ENCODE results near the gene UBR3. TPM values are rescaled to one million over a fixed set of nuclear protein-coding genes. Genes with fewer than 3 reads are reported as not detected.

UBR3 gene
- total RNA-seq, 1 donor from 2014 or later, result 30.9 TPM

DNA sequence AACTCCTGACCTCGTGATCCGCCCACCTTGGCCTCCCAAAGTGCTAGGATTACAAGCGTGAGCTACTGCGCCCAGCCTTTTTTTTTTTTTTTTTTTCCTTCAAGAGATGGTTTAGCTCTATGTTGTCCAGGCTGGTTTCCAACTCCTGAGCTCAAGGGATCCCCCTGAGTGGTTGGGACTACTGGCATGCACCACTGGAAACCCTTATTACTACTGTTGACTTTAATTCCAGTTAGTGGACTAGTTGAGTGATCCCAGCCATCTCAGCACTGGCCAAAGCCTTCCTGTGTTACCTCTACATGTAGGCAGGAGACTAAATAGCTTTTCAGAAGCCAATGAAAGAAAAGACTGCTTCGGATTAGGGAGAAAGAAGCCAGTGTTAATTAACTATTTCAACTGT is 36.7 kb upstream of the UBR3 start:
- Mint-ChIP-seq H3K36me3 (ENCODE audit: low read depth) (no peaks in the 10 kb centered on the region), H3K27me3 (ENCODE audit: low read depth) (no peaks in the 10 kb centered on the region), H3K9me3 (ENCODE audit: low read depth) (no peaks in the 10 kb centered on the region), H3K4me3 (ENCODE audit: unreplicated experiment) (no peak overlapping the region), H3K27ac (ENCODE audit: unreplicated experiment) (no peak overlapping the region), H3K4me1 (ENCODE audit: low read depth) (peaks cover 6% of the 10 kb centered on the region)
- TF ChIP-seq CTCF (IDR thresholded peaks at IDR 0.05), result no peak
- no peak for DNase-seq (ENCODE audit: low spot score)

- H3K27me3 Mint-ChIP-seq (ENCODE audit: low read depth), result no peaks in the 10 kb centered on the region
- H3K27ac Mint-ChIP-seq (ENCODE audit: unreplicated experiment), result no peak overlapping the region
- H3K4me3 Mint-ChIP-seq (ENCODE audit: unreplicated experiment), result no peak overlapping the region
- no peak for TF ChIP-seq CTCF (IDR thresholded peaks at IDR 0.05)
- peaks cover 14% of the 10 kb centered on the region for H3K4me1 Mint-ChIP-seq (ENCODE audit: low read depth)
- no peaks in the 10 kb centered on the region for H3K9me3 Mint-ChIP-seq (ENCODE audit: low read depth)
- no peak for DNase-seq (ENCODE audit: low spot score)
- no peaks in the 10 kb centered on the region for H3K36me3 Mint-ChIP-seq (ENCODE audit: low read depth)
These were observed 32.1 kb upstream of the UBR3 start for GRCh38 chr2:169795181-169795580.

GRCh38 chr2:169796441-169796840 is 30.8 kb upstream of the UBR3 start:
- no peak overlapping the region for H3K27ac Mint-ChIP-seq (ENCODE audit: unreplicated experiment)
- H3K4me1 Mint-ChIP-seq (ENCODE audit: low read depth), result peaks cover 20% of the 10 kb centered on the region
- no peaks in the 10 kb centered on the region for H3K9me3 Mint-ChIP-seq (ENCODE audit: low read depth)
- TF ChIP-seq CTCF (IDR thresholded peaks at IDR 0.05), result no peak
- H3K36me3 Mint-ChIP-seq (ENCODE audit: low read depth), result peaks cover 2% of the 10 kb centered on the region
- no peak for DNase-seq (ENCODE audit: low spot score)
- no peaks in the 10 kb centered on the region for H3K27me3 Mint-ChIP-seq (ENCODE audit: low read depth)
- H3K4me3 Mint-ChIP-seq (ENCODE audit: unreplicated experiment), result no peak overlapping the region

DNA sequence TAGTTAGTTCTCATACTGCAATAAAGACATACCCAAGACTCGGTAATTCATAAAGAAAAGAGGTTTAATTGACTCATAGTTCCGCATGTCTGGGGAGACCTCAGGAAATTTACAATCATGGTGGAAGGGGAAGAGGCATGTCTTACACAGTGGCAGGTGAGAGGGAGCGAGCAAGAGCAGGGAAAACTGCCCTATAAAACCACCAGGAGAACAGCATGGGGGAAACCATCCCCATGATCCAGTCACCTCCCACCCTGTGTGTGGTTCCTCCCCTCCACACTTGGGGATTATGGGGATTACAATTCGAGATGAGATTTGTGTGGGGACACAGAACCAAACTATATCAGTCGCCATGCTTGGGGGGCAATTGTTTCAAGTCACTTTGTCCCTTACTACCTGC is 29.7 kb upstream of the UBR3 start:
- no peak for DNase-seq (ENCODE audit: low spot score)
- Mint-ChIP-seq H3K36me3 (ENCODE audit: low read depth) (peaks cover 6% of the 10 kb centered on the region), H3K4me1 (ENCODE audit: low read depth) (peaks cover 20% of the 10 kb centered on the region), H3K27me3 (ENCODE audit: low read depth) (no peaks in the 10 kb centered on the region), H3K4me3 (ENCODE audit: unreplicated experiment) (peak overlapping the region; percentile 38), H3K27ac (ENCODE audit: unreplicated experiment) (no peak overlapping the region), H3K9me3 (ENCODE audit: low read depth) (no peaks in the 10 kb centered on the region)
- TF ChIP-seq CTCF (IDR thresholded peaks at IDR 0.05), result no peak

DNA sequence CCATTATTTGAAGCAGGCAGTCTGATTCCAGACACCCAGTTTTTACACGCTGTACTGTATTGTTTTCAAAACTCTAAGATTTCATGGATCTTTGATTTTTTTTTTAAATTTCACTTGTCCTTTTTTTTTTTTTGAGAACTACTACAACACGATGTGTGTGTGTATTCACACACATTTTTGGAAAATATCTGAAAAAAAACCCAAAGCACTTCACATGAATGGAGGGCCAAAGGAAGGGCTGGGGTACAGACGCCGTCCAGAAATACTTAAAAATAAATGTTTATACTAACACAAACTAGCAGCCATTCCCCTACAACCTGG is 28.9 kb upstream of the UBR3 start:
- H3K4me1 Mint-ChIP-seq (ENCODE audit: low read depth), result peaks cover 20% of the 10 kb centered on the region
- no peak for TF ChIP-seq CTCF (IDR thresholded peaks at IDR 0.05)
- H3K4me3 Mint-ChIP-seq (ENCODE audit: unreplicated experiment), result peak overlapping the region; percentile 88
- H3K27me3 Mint-ChIP-seq (ENCODE audit: low read depth), result no peaks in the 10 kb centered on the region
- DNase-seq (ENCODE audit: low spot score), result no peak
- peaks cover 6% of the 10 kb centered on the region for H3K36me3 Mint-ChIP-seq (ENCODE audit: low read depth)
- H3K9me3 Mint-ChIP-seq (ENCODE audit: low read depth), result no peaks in the 10 kb centered on the region
- H3K27ac Mint-ChIP-seq (ENCODE audit: unreplicated experiment), result peak overlapping the region; percentile 87

Measured in chondrocyte (in vitro differentiated cells).